Measurements from ENCODE around the gene ACHE. TPM values are rescaled to one million over a fixed set of nuclear protein-coding genes. Genes with fewer than 3 reads are reported as not detected.
"Not testable (repeated sequence)": the region's sequence is repeated elsewhere in the genome, so short reads cannot be mapped to it uniquely, and the experiment has no call there.

Gene ACHE
- total RNA-seq, 2 donors from 2014 or later = 8.5 to 30.9 TPM

DNA sequence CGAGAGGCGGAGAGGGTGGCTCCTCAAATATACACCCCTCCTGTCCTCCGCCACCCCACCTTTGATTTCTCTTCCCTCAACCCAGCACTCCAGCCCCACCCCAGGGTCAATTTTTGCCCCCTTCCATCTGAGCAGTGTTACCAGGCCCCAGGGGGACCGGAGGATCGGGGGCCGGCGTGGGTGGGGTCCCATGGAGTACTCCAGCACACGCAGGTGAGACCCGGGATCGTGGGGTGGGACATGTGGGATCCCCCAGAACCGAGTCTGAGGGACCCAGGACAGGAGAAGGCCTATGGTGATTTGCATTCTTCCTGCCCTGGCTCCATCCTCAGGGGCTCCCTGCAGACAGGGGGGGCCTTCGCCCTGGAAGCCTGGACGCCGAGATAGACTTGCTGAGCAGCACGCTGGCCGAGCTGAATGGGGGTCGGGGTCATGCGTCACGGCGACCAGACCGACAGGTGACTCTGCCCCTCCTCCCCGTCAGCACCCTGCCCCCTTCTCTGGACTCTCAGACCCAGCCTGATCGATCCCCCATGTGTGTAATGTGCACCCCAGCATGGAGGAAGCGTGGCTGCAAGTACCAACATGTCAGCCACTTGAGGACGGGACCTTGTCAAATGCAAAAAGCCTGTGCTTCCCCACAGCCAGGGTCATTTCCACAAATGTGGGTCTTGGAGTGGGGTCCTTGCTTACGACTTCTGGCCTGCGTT lies 27.8 kb downstream of the ACHE start:
- DNase-seq (no peak), ATAC-seq (peak in 1 of 2 donors; percentile 0)
- intact Hi-C loops (cut with DNase I) = no loop called here

DNA sequence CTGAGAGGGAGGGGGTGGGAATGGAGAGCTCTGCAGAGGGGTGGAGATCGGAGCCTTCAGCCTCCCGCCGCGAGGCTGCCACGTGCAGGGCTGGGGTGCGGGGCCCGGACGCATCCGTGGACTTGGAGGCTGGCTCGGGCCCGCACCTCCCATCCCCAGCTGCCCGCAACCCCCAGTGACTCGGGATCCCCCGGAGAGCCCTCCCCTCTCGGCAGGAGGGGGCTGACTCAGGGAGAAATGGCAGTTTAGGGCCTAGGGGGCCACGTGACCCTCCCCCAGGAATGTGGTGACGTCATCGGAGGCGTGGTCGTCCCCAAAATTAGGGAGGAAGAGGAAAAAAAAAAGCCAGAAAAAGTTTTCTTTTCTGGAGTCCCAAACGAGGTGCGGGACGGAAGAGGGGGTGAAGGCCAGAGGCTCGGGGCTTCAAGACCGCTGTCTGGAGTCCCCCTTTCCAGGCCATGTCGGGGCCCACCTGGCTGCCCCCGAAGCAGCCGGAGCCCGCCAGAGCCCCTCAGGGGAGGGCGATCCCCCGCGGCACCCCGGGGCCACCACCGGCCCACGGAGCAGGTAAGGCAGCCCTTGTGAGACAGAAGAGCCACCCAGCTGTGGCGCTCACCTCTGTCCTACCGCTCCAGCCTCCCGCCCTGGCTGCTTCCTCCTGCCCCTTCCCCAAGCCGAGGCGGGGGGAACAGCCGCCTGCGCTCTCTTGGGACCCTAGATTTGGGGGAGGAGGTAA lies 28.5 kb downstream of the ACHE start, which contains the start of gene TRIP6:
TSS of gene TRIP6 (plus strand) at position 348 of the 736 bp plus-strand sequence. CDS start at position 459, 111 bp downstream.
- DNase-seq = peak; percentile 93
- peak; percentile 73 to 81 for ATAC-seq
- intact Hi-C loops (cut with DNase I) = no loop called here

DNA sequence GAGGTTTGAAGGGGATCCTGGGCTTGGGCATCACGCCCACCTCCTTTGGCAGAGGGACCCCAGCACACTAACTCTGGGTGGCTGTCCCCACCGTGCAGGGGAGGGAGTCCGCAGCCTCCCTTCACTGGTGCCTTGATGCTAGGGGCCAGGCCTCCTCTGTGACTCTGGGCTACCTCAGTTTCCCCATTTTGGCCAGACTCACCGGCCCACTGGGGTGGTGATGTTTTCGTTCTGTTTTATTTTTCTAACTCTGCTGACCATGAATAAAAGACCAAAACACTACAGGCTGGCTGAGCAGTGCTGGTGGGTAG lies 29.0 kb downstream of the ACHE start:
- DNase-seq (no peak), ATAC-seq (no peak)
- intact Hi-C loops (cut with DNase I) = no loop called here

DNA sequence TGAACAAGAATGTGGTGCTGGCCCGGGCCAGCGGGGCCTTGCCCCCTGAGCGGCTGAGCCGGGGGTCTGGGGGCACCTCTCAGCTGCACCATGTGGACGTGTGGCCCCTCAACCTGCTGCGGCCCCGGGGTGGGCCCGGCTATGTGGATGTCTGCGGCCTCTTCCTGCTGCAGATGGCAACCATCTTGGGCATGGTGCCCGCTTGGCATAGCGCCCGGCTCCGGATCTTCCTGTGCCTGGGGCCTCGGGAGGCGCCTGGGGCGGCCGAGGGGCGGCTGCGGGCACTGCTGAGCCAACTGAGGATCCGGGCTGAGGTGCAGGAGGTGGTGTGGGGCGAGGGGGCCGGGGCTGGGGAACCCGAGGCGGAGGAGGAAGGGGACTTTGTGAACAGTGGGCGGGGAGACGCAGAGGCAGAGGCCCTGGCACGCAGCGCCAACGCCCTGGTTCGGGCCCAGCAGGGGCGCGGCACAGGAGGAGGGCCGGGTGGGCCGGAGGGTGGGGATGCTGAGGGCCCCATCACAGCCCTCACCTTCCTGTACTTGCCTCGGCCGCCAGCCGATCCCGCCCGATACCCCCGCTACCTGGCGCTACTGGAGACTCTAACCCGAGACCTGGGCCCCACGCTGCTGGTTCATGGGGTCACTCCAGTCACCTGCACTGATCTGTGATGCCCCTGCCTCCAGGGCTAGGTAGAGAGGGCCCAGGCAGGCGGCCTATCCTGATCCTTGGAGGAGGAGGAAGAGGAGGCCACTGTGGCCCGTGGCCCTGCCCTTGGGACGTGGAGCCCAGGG lies 29.6 kb downstream of the ACHE start:
- intact Hi-C loops (cut with DNase I) = no loop called here
- DNase-seq = peak; percentile 85

DNA sequence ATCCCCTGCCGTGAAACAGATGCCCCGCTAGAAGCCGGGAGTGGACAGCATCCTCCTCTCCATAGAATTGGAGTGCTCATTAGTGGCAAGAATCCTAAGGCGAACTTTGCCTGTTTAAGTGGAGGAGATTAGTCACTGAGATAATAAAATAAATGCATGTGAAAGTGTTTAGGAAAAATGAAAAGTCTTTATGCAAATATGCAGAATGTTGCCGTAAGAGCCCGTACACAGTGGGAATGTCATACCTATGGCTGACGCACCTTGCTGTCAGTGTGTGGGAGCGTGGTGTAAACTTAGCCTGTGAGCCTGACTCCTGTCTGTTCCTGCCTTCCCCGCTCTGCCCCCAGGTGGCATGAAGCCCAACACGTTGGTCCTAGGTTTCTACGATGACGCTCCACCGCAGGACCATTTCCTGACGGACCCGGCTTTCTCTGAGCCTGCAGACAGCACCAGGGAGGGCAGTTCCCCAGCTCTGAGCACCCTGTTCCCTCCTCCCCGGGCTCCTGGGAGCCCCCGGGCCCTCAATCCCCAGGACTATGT lies 30.2 kb downstream of the ACHE start:
- intact Hi-C loops (cut with DNase I) = no loop called here
- no peak for DNase-seq
- ATAC-seq = peak in 1 of 2 donors; percentile 19

More for the DNA sequence above, 29.6 kb downstream of the ACHE start:
- peak; percentile 56 to 64 for ATAC-seq

DNA sequence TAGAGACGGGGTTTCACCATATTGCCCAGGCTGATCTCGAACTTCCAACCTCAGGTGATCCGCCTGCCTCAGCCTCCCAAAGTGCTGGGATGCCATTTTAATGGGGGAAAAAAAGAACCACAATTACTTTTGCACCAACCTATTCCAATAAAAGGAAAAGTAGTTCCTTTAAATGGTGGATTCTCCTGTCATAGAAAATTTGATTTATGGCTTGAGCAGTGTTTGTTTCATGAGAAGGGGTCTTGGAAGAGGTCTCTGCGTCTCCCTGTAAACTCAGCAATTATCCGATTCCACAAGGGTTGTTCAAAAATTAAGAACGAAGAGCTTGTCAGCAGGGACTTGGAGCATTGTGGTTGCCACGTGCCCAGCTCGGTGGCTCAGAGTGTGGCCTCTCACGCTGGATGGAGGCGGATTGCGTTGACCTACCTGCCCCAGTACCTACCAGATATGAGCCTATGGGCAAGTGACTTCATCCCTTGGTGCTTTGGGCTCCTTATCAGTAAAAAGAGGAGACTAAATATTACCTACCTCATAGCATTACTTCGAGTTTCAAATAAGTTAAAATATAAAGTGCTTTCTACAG lies 31.3 kb downstream of the ACHE start:
- DNase-seq (no peak), ATAC-seq (no peak)
- intact Hi-C loops (cut with DNase I) = no loop called here

DNA sequence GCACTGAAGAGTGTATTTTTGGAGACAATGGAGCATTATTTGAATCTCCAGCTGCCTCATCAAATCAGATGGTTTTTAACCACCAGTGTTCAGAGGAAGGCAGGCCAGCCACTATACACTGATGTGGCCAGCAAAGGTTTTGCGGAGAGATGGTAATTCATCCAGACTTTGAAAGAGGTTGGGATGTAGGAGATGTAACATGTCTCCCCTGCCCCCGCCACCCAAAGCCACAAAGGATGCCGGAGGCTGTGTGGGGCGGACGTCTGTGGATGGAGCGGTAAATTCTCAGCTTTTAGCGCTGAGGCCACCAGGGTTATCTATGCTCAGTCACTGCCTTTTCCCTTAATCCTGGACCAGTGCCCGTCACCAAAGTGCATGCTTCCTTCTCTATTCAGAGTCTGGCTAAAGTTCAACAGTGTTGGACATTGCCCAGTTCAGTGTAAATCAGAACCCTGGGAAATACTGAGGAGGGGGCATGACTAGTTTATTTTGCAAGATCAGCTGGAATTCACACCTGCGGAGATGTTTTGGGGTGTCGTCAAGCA lies 32.2 kb downstream of the ACHE start:
- no peak for DNase-seq
- intact Hi-C loops (cut with DNase I) = no loop called here
- no peak for ATAC-seq

DNA sequence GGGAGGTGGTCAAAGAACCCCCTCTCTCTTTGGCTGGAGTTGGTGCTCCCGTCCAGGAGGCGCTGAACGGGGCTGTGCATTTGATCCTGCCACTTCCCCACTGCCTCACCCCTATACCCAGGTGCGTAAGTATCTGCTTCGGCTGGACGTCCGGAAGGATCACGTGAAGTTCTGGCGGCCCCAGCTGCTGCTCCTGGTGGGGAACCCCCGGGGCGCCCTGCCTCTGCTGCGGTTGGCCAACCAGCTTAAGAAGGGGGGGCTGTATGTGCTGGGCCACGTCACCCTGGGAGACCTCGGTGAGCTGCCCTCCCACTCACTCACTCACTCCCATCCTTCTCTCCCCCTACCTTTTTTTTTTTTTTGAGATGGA lies 34.1 kb downstream of the ACHE start:
- intact Hi-C loops (cut with DNase I) = no loop called here
- no peak for DNase-seq
- ATAC-seq = no peak

DNA sequence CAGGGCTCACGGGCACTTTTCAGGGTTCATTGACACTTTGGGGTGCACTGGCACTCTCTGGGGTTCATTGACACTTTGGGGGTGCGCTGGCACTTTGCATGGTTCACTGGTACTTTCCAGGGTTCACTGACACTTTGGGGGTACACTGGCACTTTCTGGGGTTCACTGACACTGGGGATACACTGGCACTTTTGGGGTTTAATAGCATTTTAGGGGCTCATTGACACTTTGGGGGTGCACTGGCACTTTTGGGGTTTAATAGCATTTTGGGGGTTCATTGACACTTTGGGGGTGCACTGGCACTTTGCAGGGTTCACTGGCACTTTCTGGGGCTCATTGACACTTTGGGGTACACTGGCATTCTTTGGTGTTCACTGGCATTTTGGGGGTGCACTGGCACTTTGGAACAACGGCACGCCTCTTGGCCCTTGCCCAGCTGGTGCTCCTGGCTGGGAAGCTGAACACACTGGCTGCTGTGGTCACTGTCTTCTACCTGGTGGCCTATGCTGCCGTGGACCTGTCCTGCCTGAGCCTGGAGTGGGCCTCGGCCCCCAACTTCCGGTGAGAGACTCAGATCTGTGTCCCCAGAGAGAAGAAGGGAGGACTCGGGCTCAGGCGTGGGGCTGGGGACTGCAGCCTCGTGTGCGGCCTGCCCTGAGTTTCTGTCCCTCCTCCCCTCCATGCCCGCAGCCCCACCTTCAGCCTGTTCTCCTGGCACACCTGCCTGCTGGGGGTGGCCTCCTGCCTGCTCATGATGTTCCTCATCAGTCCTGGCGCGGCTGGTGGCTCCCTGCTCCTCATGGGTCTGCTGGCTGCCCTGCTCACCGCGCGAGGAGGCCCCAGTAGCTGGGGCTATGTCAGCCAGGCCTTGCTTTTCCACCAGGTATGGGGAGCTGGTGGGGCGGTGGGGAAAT lies 34.7 kb downstream of the ACHE start:
- no peak for DNase-seq
- intact Hi-C loops (cut with DNase I) = no loop called here
- ATAC-seq = no peak

DNA sequence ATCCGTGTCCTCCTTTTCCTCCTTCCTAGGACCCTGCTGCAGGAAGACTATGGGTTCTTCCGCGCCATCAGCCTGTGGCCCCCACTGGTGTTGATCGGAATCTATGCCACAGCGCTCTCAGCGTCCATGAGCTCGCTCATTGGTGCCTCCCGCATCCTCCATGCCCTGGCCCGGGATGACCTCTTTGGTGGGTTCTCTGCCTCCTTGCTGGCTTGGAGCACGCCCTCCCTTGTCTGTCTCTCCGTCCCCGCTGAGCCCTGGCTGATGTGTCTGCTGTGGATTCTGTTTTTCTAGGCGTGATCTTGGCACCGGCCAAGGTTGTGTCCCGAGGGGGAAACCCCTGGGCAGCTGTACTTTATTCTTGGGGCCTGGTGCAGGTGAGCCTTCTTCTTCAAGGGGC lies 35.8 kb downstream of the ACHE start:
- no peak for DNase-seq
- intact Hi-C loops (cut with DNase I) = loop anchor here in 1 of 2 donors (5.0 kb wide), 1 partner anchor 138 kb away; the partner anchor contains the start of gene EPO

DNA sequence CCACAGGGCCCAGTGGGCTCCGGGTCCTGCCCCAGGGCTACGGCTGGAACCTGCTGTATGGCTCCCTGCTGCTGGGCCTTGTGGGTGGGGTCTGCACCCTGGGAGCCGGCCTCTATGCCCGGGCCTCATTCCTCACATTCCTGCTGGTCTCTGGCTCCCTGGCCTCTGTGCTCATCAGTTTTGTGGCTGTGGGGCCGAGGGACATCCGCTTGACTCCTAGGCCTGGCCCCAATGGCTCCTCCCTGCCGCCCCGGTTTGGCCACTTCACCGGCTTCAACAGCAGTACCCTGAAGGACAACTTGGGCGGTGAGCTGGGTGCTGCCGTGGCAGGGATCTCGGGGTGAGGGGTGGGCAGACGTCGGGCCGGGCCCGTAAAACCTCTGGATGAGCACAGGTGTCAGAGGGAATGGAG lies 38.8 kb downstream of the ACHE start:
- DNase-seq (no peak), ATAC-seq (no peak)

More for the DNA sequence above, 35.8 kb downstream of the ACHE start:
- ATAC-seq = no peak

DNA sequence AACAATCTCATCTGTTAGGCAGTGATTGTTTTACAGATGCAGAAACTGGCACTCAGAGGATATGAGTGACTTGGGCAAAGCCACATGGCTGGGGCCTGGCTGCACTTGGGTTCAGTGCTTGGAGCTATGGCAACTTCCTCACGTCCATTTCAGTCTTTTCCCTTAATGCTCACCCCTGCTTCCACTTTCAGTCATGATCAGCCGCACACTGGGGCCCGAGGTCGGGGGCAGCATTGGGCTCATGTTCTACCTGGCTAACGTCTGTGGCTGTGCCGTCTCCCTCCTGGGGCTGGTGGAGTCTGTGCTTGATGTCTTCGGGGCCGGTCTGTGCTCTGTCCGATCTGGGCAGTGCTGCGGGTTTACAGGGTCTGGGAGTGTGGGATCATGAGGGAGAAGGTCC lies 40.2 kb downstream of the ACHE start:
- intact Hi-C loops (cut with DNase I) = loop anchor here in 1 of 2 donors (5.0 kb wide), 1 partner anchor 133 kb away; the partner anchor contains the start of gene EPO
- no peak for ATAC-seq
- DNase-seq = no peak

More for the DNA sequence above, 38.8 kb downstream of the ACHE start:
- intact Hi-C loops (cut with DNase I) = loop anchor here in 1 of 2 donors (5.0 kb wide), 1 partner anchor 135 kb away; the partner anchor contains the start of gene EPO

DNA sequence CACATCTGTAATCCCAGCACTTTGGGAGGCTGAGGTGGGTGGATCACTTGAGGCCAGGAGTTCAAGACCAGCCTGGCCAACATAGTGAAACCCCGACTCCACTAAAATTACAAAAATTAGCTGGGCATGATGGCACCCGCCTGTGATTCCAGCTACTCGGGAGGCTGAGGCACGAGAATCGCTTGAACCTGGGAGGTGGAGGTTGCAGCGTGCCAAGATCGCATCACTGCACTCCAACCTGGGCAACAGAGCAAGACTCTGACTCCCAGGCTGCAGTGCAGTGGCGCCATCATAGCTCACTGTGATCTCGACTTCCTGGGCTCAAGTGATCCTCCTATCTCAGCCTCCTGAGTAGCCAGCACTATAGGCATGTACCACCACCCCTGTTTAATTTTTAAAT lies 40.8 kb downstream of the ACHE start:
- not testable (repeated sequence) for DNase-seq, ATAC-seq
- intact Hi-C loops (cut with DNase I) = loop anchor here in 1 of 2 donors (5.0 kb wide), 2 partner anchors 133 to 148 kb away; partner anchors contain the start of genes EPO and POP7

DNA sequence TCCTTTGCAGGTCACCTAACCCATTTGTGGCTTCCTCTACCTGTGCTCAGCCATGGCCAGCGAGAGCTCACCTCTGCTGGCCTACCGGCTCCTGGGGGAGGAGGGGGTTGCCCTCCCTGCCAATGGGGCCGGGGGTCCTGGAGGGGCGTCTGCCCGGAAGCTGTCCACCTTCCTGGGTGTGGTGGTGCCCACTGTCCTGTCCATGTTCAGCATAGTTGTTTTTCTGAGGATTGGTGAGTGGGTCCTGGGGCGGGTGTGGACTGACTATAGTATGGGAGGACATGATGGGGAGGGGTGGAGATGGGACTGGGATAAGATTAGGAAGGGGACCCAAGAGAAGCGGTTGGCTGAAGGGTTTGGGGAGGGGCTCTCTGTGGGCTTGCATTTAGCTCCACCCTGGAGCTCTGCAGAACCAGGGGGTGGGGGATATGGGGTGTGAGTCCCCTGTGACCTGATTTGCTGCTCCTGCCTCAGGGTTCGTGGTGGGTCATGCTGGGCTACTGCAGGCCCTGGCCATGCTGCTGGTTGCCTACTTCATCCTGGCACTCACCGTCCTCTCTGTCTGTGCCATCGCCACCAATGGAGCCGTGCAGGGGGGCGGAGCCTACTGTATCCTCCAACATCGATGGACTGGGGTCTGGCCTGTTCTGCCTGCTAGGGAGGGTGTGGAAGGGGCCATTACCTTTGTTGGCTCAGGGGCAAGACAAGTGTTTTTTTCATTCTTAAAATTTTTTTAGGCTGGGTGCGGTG lies 41.4 kb downstream of the ACHE start:
- intact Hi-C loops (cut with DNase I) = loop anchor here in 1 of 2 donors (5.0 kb wide), 1 partner anchor 147 kb away; the partner anchor contains the start of gene POP7
- DNase-seq (no peak), ATAC-seq (no peak)

DNA sequence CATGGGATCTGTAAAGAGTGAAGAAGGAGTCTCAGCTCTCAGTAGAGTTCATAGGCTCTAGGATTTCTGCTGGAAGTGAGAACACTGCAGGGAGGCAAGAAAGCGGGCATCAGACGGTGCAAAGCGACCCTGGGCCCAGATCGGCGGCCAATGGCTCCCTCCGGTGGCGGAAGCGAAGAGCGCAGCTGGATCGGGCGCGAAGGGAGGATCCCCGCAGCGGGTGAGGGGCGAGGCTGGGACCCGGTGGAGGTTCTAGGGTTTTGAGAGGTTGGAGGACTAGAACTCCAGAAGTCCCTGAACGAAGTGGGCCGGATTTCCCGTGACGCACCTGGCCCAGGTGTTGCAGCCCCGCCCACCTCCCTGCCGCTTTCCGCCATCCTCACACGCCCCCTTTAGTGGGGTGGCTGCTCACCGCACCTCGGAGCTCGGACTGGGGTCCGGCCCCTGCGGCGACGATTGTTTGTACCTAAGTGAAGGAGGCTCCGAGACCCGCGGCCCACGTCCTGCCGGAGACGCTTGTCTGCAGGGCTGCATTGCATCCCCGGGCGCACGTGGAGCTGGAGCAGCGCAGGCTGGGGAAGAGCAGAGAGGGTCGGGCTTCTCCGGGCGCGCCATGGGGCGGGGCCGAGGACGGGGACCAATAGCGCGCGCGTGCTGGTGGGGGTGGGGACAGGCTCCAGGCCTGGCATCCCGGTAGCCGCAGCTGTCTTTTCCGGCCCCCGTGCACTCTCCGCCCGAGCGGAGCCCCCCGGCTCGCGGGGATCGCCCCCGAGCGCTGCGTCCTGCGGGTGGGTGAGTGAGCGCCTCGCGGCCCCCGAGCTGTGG lies 43.4 kb downstream of the ACHE start, which contains the start of gene SLC12A9:
TSS of gene SLC12A9 (plus strand) at position 666 of the 825 bp plus-strand sequence. CDS start 1,485 bp downstream, outside the sequence.
- DNase-seq (peak; percentile 95), ATAC-seq (peak; percentile 100)
- intact Hi-C loops (cut with DNase I) = loop anchor here in 1 of 2 donors (1.0 to 5.0 kb wide), 2 partner anchors 53 to 145 kb away; partner anchors contain the start of gene POP7

DNA sequence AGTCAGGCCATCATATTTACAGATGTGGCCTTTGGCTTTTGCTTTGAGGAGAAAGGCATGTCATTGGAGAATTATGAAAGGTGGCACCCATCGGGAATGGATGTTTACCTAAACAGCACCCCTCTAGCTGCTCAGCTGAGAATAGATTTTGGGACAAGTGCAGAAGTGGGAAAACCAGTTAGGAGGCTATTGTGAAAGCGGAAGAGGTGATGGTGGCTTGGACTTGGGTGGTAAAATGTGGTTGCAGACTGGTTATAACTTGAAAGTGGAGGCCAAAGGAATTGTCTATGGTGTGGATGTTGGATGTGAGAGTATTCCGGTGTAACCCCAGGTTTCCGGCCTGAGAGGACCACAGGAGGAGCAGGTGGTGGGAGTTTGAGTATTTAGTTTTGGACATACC lies 48.3 kb downstream of the ACHE start:
- intact Hi-C loops (cut with DNase I) = no loop called here
- ATAC-seq (no peak), DNase-seq (no peak)
